HepG2 (cell line): ENCODE results near the gene DDIAS. TPM values are rescaled to one million over a fixed set of nuclear protein-coding genes. Genes with fewer than 3 reads are reported as not detected.

ENCODE experiments used
- ATAC-seq: fragments of 200-7000 bp; cut with Tn5 transposase; 3 replicates; pipeline ENCODE4 v1.9.1; 2020; ENCODE audit warnings: mild to moderate bottlenecking, moderate library complexity
- BruUV-seq: library from RNA; stranded (reverse); fragments of 400-500 nt; replicated peaks from 2 replicates; lab custom pipeline; 2021; lab: Mats Ljungman, UMichigan
- CTCF ChIA-PET: fragments of 300-600 bp; formaldehyde crosslinking; extraction: SDS; loops from one replicate; lab custom pipeline; 2021; ENCODE audit warnings: low total read pairs, inconsistent platforms, low intra/inter-chr PET ratio; lab: Yijun Ruan, JAX
- POLR2A ChIA-PET: fragments of 350-600 bp; sonication (Branson Sonifier 250); formaldehyde crosslinking; loops from one replicate; lab custom pipeline; 2020; ENCODE audit warnings: antibody characterized with exemption, inconsistent platforms; lab: Yijun Ruan, JAX
- DNase-seq: peaks from one replicate; pipeline ENCODE4 v3.0.0-alpha.2; 2015; ENCODE audit warnings: low spot score
- FAIRE-seq: peaks from 3 replicates; lab custom pipeline; 2011; peaks lifted over from hg19 to GRCh38; lab: Jason Lieb, UNC
- H2AFZ ChIP-seq: one replicate; pipeline ENCODE4 v1.6.1; 2011; ENCODE audit warnings: low read length, inconsistent platforms
- H3K27ac ChIP-seq: fragments of 300-600 bp; 3 replicates; pipeline ENCODE4 v1.8.0; 2011; ENCODE audit warnings: mixed run types, mild to moderate bottlenecking, mixed read lengths, low read length, inconsistent platforms; ENCODE audit not compliant: insufficient read depth; ENCODE audit errors: extremely low read length
- H3K27me3 ChIP-seq, 2 experiments: fragments of 200-600 bp in 1 of 2; 2 replicates in 1 of 2; 3 replicates in 1 of 2; pipeline versions ENCODE4 v1.6.0 to v1.8.0; 2011; ENCODE audit warnings: low read length in 2 of 2, mild to moderate bottlenecking in 2 of 2, moderate library complexity in 2 of 2, inconsistent platforms in 1 of 2; ENCODE audit not compliant: insufficient read depth in 2 of 2, control insufficient read depth in 1 of 2
- H3K36me3 ChIP-seq, 2 experiments: fragments of 200-600 bp in 1 of 2; replicated peaks in 1 of 2; 2 replicates in 1 of 2; 3 replicates in 1 of 2; pipeline versions ENCODE4 v1.5.1 to v1.8.0; 2011; ENCODE audit warnings: low read length in 2 of 2, inconsistent platforms in 1 of 2; ENCODE audit not compliant: insufficient read depth in 2 of 2, control insufficient read depth in 1 of 2
- H3K4me1 ChIP-seq: 2 replicates; pipeline ENCODE4 v1.5.1; 2012; ENCODE audit warnings: low read length, inconsistent platforms; ENCODE audit not compliant: insufficient read depth
- H3K4me2 ChIP-seq: 2 replicates; pipeline ENCODE4 v1.6.0; 2011; ENCODE audit warnings: low read depth, low read length, inconsistent platforms
- H3K4me3 ChIP-seq, 3 experiments: fragments of 200-600 bp in 1 of 3; sonication (generic), shearing (Covaris generic) in 1 of 3; replicated peaks in 1 of 3; 2 replicates each; pipeline ENCODE4 v1.5.1; 2011 to 2016; ENCODE audit warnings: low read length in 3 of 3, inconsistent platforms in 2 of 3, low read depth in 2 of 3, mild to moderate bottlenecking in 2 of 3, control low read depth in 1 of 3, mixed read lengths in 1 of 3; ENCODE audit not compliant: insufficient read depth in 1 of 3
- H3K79me2 ChIP-seq: one replicate; pipeline ENCODE4 v1.6.1; 2011; ENCODE audit warnings: low read length, inconsistent platforms; ENCODE audit not compliant: insufficient read depth
- H3K9ac ChIP-seq: 2 replicates; pipeline ENCODE4 v1.6.0; 2011; ENCODE audit warnings: mild to moderate bottlenecking, low read depth, low read length, inconsistent platforms; ENCODE audit not compliant: insufficient read depth
- H3K9me3 ChIP-seq: 2 replicates; pipeline ENCODE4 v1.5.1; 2012; ENCODE audit warnings: mild to moderate bottlenecking, low read length
- H4K20me1 ChIP-seq: 2 replicates; pipeline ENCODE4 v1.6.0; 2011; ENCODE audit warnings: inconsistent platforms, mild to moderate bottlenecking, low read length, moderate library complexity; ENCODE audit not compliant: insufficient read depth
- ARNT2 ChIP-seq: sonication (generic); formaldehyde crosslinking; IDR thresholded peaks from 2 replicates; pipeline ENCODE4 v1.8.0; 2022; ENCODE audit warnings: mild to moderate bottlenecking, low read depth, missing genetic modification reagents, moderate library complexity
- CSRNP2 ChIP-seq: sonication (generic); formaldehyde crosslinking; conservative IDR thresholded peaks from 2 replicates; pipeline ENCODE4 v1.8.0; 2022; ENCODE audit warnings: low read depth, missing genetic modification reagents
- FOXP1 ChIP-seq, 2 experiments: fragments of 450-650 bp in 1 of 2; IDR thresholded peaks; 2 replicates each; pipeline ENCODE4 v1.6.1; 2017 to 2018; ENCODE audit warnings: antibody characterized with exemption in 1 of 2
- KDM3A ChIP-seq: IDR thresholded peaks from 2 replicates; pipeline ENCODE4 v1.6.1; 2018; ENCODE audit warnings: low read depth, missing compliant biosample characterization
- KLF6 ChIP-seq: IDR thresholded peaks from 2 replicates; pipeline ENCODE4 v1.8.0; 2016; ENCODE audit warnings: missing biosample characterization, missing genetic modification reagents
- MEF2D ChIP-seq: sonication (generic); formaldehyde crosslinking; IDR thresholded peaks from 2 replicates; pipeline ENCODE4 v1.5.1; 2020; ENCODE audit warnings: mild to moderate bottlenecking, missing genetic modification reagents
- NR2F2 ChIP-seq: IDR thresholded peaks from 2 replicates; pipeline ENCODE4 v1.6.1; 2012; ENCODE audit warnings: low read depth, inconsistent platforms, borderline replicate concordance
- PAWR ChIP-seq: sonication (generic); formaldehyde crosslinking; IDR thresholded peaks from 2 replicates; pipeline ENCODE4 v1.4.0; 2020; ENCODE audit warnings: missing genetic modification reagents, mild to moderate bottlenecking, borderline replicate concordance
- POLR2A ChIP-seq, 2 experiments: IDR thresholded peaks; 2 replicates each; pipeline ENCODE4 v1.6.1; 2011; ENCODE audit warnings: low read depth in 2 of 2, low read length in 2 of 2, mild to moderate bottlenecking in 1 of 2, moderate library complexity in 1 of 2; ENCODE audit not compliant: insufficient read depth in 1 of 2
- ZBTB14 ChIP-seq: sonication (generic); formaldehyde crosslinking; IDR thresholded peaks from 2 replicates; pipeline ENCODE4 v1.4.0; 2020; ENCODE audit warnings: missing genetic modification reagents
- ZFP36 ChIP-seq: fragments of 150-350 bp; IDR thresholded peaks from 2 replicates; pipeline ENCODE4 v1.6.1; 2018; ENCODE audit warnings: borderline replicate concordance, low read length, low read depth; ENCODE audit not compliant: partially characterized antibody
- ZMAT5 ChIP-seq: sonication (generic); formaldehyde crosslinking; IDR thresholded peaks from 2 replicates; pipeline ENCODE4 v1.5.0; 2020; ENCODE audit warnings: mild to moderate bottlenecking, low read depth, missing genetic modification reagents, borderline replicate concordance
- ZNF510 ChIP-seq: sonication (generic); formaldehyde crosslinking; IDR thresholded peaks from 2 replicates; pipeline ENCODE4 v1.4.0; 2020; ENCODE audit warnings: low read depth, mild to moderate bottlenecking, missing genetic modification reagents
- ZNF891 ChIP-seq: sonication (generic); formaldehyde crosslinking; IDR thresholded peaks from 2 replicates; pipeline ENCODE4 v1.5.0; 2020; ENCODE audit warnings: mild to moderate bottlenecking, missing genetic modification reagents
- WGBS: methylation state at CpG from one replicate; pipeline ENCODE4 v1.1.6; 2017; ENCODE audit warnings: low lambda C conversion rate; 5-methylcytosine and 5-hydroxymethylcytosine counted together
- in situ Hi-C: cut with HindIII; loops from 2 replicates; pipeline ENCODE4 v1.10.0; 2017; ENCODE audit warnings: low pct_unique_long_range_greater_than_20kb; ENCODE audit not compliant: extremely low pct_ligation_motif_present
- intact Hi-C: fragments of 100-400 bp; cut with micrococcal nuclease; formaldehyde crosslinking; loops from one replicate; pipeline ENCODE4 v1.10.0; 2022; ENCODE audit not compliant: unreplicated experiment
- polyA plus RNA-seq, 8 experiments: library from polyadenylated mRNA; depleted of rRNA in 3 of 8; stranded (reverse) in 7 of 8; unstranded in 1 of 8; fragments of >200 nt; fragmentation: Illumina TruSeq in 4 of 8; extraction: Trizol in 4 of 8; gene quantifications; 2 replicates each; pipeline versions ENCODE4 v1.2.1 to v1.2.3, GENCODE V29; 2011 to 2016; ENCODE audit warnings: low read depth in 4 of 8, missing spikeins in 1 of 8, mixed read lengths in 1 of 8; ENCODE audit not compliant: insufficient read depth in 1 of 8
- total RNA-seq, 5 experiments: library from RNA; depleted of rRNA; stranded (reverse); fragments of >200 nt; fragmentation: Illumina TruSeq; extraction: Trizol; gene quantifications; 2 replicates each; pipeline ENCODE4 v1.2.3, GENCODE V29; 2016; ENCODE audit warnings: low read depth in 1 of 5

DDIAS gene
- total and polyA plus RNA-seq, 2 of the 13 experiments (the other 11 are each of a cell fraction or from before 2014, with no cell fraction given), result 3.5 to 13.0 TPM

- no peak overlapping the region for H3K27ac ChIP-seq
- in situ Hi-C loops (no loop called here), intact Hi-C loops (loop anchor here (10.0 kb wide), 1 partner anchor 304 kb away; the partner anchor contains the start of gene CCDC90B)
- H4K20me1 ChIP-seq, result no peaks in the 10 kb centered on the region
- ATAC-seq, result no peak
- no peak for FAIRE-seq
- no peaks in the 10 kb centered on the region for H3K27me3 ChIP-seq
- no peaks in the 10 kb centered on the region for H3K79me2 ChIP-seq
- no peak overlapping the region for H3K9ac ChIP-seq
- no peak for DNase-seq
- 72% methylated on average over 4 of the region's 4 CpGs for WGBS
- peaks cover 0 to 21% of the 10 kb centered on the region in 2 experiments; a peak in 1 of 5 replicates for H3K36me3 ChIP-seq
- H3K4me1 ChIP-seq, result 0 out of 2 replicates have a peak, but pooled peaks cover 5% of the 10 kb centered on the region
- H2AFZ ChIP-seq, result no peak overlapping the region
- H3K9me3 ChIP-seq, result no peaks in the 10 kb centered on the region
- H3K4me2 ChIP-seq, result no peak overlapping the region
- BruUV-seq, result no TSS peak
- TF ChIP-seq KDM3A (CRISPR knock-in tag) (no peak), PAWR (CRISPR knock-in tag) (no peak), ZNF891 (CRISPR knock-in tag) (no peak), FOXP1 (IDR thresholded peaks at IDR 0.05) (no peak), FOXP1 (CRISPR knock-in tag; IDR thresholded peaks at IDR 0.05) (no peak), NR2F2 (no peak), ARNT2 (CRISPR knock-in tag) (no peak), ZBTB14 (CRISPR knock-in tag) (no peak), CSRNP2 (CRISPR knock-in tag) (no peak), KLF6 (CRISPR knock-in tag) (no peak), POLR2A (IDR thresholded peaks at IDR 0.05; ENCODE audit: insufficient read depth in 1 of 2, low read depth in 2 of 2, low read length in 2 of 2) (no peak), ZMAT5 (no peak), ZNF510 (CRISPR knock-in tag) (no peak), ZFP36 (no peak), MEF2D (CRISPR knock-in tag) (no peak)
- POLR2A ChIA-PET, result no interaction called here
- CTCF ChIA-PET, result no interaction called here
- no peak overlapping the region for H3K4me3 ChIP-seq
Measured at GRCh38 chr11:82980947-82981346, 79.4 kb downstream of the DDIAS start.
